GM12872 (cell line): ENCODE data around the gene MYLIP.

Source experiments
- TF ChIP-seq, protein P1 (sequence below): IDR thresholded peaks from 3 replicates; pipeline ENCODE4 v1.5.1; 2011; ENCODE audit warnings: low read depth, mild to moderate bottlenecking, low read length, moderate library complexity; ENCODE audit not compliant: insufficient read depth

MYLIP gene

GRCh38 chr6:16134430-16134829, 5.5 kb downstream of the MYLIP start:
- TF ChIP-seq, protein P1, sequence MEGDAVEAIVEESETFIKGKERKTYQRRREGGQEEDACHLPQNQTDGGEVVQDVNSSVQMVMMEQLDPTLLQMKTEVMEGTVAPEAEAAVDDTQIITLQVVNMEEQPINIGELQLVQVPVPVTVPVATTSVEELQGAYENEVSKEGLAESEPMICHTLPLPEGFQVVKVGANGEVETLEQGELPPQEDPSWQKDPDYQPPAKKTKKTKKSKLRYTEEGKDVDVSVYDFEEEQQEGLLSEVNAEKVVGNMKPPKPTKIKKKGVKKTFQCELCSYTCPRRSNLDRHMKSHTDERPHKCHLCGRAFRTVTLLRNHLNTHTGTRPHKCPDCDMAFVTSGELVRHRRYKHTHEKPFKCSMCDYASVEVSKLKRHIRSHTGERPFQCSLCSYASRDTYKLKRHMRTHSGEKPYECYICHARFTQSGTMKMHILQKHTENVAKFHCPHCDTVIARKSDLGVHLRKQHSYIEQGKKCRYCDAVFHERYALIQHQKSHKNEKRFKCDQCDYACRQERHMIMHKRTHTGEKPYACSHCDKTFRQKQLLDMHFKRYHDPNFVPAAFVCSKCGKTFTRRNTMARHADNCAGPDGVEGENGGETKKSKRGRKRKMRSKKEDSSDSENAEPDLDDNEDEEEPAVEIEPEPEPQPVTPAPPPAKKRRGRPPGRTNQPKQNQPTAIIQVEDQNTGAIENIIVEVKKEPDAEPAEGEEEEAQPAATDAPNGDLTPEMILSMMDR: no peak

- TF ChIP-seq, protein P1: no peak
These were observed 6.2 kb downstream of the MYLIP start for GRCh38 chr6:16135066-16135465.

GRCh38 chr6:16136091-16136490, 7.2 kb downstream of the MYLIP start:
- TF ChIP-seq, protein P1: no peak

DNA sequence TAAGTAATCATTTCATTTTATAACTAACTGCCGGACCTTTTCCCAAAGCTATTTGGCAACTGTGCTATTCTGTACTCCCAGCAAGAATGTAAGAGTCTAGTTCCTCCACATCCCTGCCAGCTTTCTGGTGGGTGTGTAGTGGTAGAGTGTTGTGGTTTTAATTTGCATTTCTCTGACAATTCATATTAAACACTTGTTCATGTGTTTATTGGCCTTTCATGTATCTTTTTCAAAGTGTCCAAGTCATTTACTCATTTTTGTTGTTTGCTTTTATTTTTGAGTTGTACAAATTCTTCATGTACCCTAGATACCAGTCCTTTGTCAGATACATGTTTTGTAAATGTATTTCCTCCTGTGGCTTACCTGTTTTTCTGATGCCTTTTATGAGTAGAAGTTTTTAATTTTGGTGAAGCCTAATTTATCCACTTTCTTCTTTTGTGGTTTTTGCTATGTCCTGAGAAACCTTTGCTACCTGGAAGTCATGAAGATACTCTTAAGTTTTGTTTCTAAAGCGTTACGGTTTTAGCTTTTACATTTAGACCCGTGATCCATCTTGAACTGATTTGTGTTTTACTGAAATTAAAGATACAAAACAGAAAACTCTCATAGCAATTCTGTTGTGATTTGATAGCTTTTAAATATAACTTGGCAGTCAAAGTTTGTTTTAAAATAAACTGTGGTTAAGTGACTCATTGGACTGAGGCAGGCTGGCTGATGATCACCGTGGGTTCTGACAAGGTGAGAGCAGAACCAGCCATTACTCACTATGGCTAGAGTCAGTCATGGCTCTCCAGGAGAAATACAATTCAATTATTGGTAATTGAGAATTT, 8.0 kb downstream of the MYLIP start:
- TF ChIP-seq, protein P1: no peak

DNA sequence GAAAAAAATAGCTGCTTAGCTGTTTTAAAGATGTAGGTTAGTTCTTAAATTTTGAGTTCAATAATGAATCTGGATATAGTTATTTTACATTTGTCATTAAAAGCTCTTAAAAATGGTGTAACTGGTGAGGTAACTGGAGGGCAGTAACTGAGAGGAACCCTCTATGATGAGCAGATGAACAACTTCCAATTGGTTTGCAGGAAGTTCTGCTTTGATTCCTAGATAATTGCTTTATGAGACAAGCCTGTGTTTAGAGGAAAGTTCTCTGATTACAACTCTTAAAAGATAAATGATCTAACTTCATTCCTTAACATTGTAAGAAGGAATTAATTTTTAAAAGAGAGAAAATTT, 8.5 kb downstream of the MYLIP start:
- TF ChIP-seq, protein P1: no peak

- TF ChIP-seq, protein P1: no peak
These were observed 10.7 kb downstream of the MYLIP start for GRCh38 chr6:16139556-16139955.

DNA sequence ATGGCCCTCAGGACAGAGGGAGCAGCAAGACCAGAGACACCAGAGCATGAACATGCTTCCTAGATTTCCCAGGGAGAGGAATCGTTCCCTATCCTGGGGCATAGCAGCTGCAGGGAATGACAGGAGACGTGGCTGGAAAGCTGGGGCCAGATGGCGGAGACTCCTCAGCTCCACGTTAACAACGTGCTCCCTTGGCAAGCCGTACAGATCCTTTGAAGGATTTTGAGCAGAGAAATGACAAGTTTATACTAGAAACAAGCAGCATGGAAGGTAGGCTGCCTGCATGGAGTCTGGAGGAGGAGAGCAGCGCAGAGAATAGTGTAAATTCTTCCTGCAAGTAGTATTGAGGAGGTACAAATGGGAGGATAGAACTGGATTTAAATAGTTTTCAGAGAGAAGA, 11.7 kb downstream of the MYLIP start:
- TF ChIP-seq, protein P1: no peak
